Stimulated activated CD4-positive, alpha-beta T cell treated with anti-CD3 and anti-CD28 coated beads, Interleukin-15, amount 100 ng/mL, for 1 hour (primary cell): ENCODE results near the gene PTRHD1.

ENCODE experiments used
- DNase-seq, 2 donors: peaks; one replicate each; pipeline ENCODE4 v3.0.0-alpha.2; 2020; ENCODE audit warnings: low read depth in 1 of 2, low spot score in 1 of 2

The PTRHD1 gene

GRCh38 chr2:24762518-24762917 is 30.7 kb downstream of the PTRHD1 start:
- no peak for DNase-seq

GRCh38 chr2:24761866-24762265 is 31.3 kb downstream of the PTRHD1 start:
- DNase-seq, result no peak

DNA sequence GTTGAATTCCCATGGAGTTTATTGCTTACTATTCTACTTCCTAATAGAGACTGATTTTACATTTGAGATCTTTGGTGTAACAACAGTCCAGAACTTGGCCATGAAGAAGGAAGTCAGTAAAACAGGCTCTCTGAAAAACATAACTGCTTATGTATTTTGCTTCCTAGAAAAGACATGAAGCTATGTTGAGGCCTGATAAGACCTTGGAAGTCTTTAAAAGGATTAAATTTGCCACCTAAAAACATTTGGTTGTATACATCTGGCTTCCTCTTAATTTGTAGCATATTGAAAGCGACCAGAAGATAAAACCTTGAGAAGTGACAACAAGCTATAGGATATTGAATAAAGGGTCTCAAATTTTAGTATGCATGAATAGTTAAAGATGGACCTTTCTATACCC is 36.4 kb downstream of the PTRHD1 start:
- DNase-seq, result no peak

- DNase-seq, result no peak
These were observed 38.0 kb downstream of the PTRHD1 start for GRCh38 chr2:24754985-24755705.

- no peak for DNase-seq
These were observed 44.0 kb downstream of the PTRHD1 start for GRCh38 chr2:24749069-24749691.

DNA sequence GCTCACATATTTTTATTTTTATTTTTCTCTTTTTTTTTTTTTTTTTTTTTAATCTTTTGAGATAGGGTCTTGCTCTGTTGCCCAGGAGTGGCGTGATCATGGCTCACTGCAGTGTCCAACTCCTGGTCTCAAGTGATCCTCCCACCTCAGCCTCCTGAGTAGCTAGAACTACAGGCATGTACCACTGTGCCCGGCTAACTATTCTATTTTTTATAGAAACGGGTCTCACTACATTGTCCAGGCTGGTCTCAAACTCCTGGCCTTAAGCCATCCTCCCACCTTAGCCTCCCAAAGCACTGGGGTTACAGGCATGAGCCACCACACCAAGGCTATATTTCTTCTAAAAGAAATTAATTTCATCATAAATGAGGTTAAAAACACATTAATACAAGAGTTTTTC is 45.9 kb downstream of the PTRHD1 start:
- no peak for DNase-seq

DNA sequence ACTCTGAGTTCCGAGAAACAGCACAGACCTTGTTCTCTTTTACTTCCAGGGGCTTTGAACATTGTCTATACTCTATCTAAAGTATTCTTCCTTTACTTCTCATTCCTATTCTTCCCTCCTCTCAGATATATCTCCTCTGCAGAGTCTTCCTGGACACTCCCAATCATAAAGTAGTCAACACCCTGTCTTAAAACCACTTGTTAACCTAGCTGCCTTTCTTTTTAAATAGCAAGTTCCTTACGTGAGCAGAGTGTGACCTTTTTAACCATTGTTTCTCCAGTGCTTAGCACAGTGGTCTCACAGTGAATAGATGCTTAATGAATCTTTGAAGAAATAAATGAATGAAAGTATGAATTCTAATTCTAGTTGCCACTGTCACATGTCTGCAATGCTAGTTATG is 47.4 kb downstream of the PTRHD1 start:
- no peak for DNase-seq

DNA sequence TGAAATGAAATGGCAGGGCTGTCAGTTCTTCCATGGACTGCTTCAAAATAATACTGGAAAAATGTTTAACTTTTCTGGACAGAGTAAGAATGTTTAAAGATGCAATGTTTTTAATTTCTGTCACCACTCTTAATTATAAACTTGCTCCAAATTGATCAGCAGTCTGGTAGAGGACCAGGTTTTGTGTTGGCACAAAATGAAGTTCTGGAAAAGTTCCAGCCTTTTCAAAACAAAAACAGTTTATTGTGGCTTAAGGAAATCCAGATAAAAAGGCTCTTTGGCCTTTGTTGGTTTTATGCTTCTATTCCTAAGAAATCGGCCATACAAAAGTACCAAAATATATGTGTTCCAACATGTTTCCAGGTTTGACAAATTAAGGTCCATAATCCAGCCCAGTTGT is 48.8 kb downstream of the PTRHD1 start:
- DNase-seq, result no peak

- no peak for DNase-seq
These were observed 49.3 kb downstream of the PTRHD1 start for GRCh38 chr2:24743924-24744323.

DNA sequence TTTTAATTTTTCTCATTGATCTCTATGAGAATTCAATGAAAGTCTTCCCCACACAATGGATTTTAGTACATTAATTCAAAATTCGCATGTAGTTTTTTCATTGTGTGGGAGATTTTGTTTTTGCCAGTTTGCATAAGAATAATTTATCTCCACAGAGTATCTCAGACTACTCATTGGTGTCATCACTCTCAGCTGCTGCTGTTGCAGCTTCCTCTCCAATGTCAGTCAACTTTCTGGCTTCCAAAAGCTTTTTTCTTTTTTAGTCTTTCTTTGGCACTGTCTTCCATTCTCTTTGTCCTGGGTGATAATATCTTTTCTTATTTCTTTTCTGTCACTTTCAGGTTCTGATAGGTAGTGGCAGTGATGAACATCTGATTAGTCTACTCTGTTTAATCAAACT is 50.5 kb downstream of the PTRHD1 start:
- DNase-seq, result no peak

GRCh38 chr2:24740142-24740541 is 53.0 kb downstream of the PTRHD1 start:
- DNase-seq, result no peak
